K562 (cell line): ENCODE data around the gene RPS4Y1. TPM values are rescaled to one million over a fixed set of nuclear protein-coding genes. Genes with fewer than 3 reads are reported as not detected.

Experiments used
- ATAC-seq: fragments of 200-7000 bp; cut with Tn5 transposase; 3 replicates; pipeline ENCODE4 v1.9.1; 2020; ENCODE audit warnings: moderate library complexity
- BruUV-seq: library from RNA; stranded (reverse); fragments of 400-500 nt; replicated peaks from 2 replicates; lab custom pipeline; 2021; lab: Mats Ljungman, UMichigan
- CTCF ChIA-PET: fragments of 300-600 bp; formaldehyde crosslinking; extraction: SDS; loops from one replicate; lab custom pipeline; 2021; ENCODE audit warnings: low intra/inter-chr PET ratio; lab: Yijun Ruan, JAX
- POLR2A ChIA-PET: fragments of 300-600, 350-650 bp; sonication (Branson Sonifier 250); formaldehyde crosslinking; extraction: SDS; loops from one replicate; lab custom pipeline; 2021; ENCODE audit warnings: antibody characterized with exemption, inconsistent platforms; lab: Yijun Ruan, JAX
- DNase-seq, 4 experiments: peaks; one replicate each; pipeline versions ENCODE4 v3.0.0 to v3.0.0-alpha.2; 2011 to 2018; ENCODE audit warnings: low spot score in 3 of 4, mixed read lengths in 3 of 4; ENCODE audit errors: extremely low read depth in 1 of 4
- FAIRE-seq: peaks from 2 replicates; lab custom pipeline; 2011; peaks lifted over from hg19 to GRCh38; lab: Jason Lieb, UNC
- H2AFZ ChIP-seq: 2 replicates; pipeline ENCODE4 v1.6.0; 2011; ENCODE audit warnings: low read depth, low read length, control low read depth, inconsistent platforms
- H3K27ac ChIP-seq: fragments of 200-600 bp; 3 replicates; pipeline ENCODE4 v1.8.0; 2011; ENCODE audit warnings: low read depth, mild to moderate bottlenecking, control low read depth, inconsistent platforms, low read length, moderate library complexity, mixed read lengths; ENCODE audit errors: extremely low read depth
- H3K27me3 ChIP-seq, 2 experiments: fragments of 300-600 bp in 1 of 2; 2 replicates in 1 of 2; 3 replicates in 1 of 2; pipeline versions ENCODE4 v1.6.0 to v1.8.0; 2011; ENCODE audit warnings: inconsistent platforms in 2 of 2, low read length in 2 of 2, mild to moderate bottlenecking in 1 of 2, mixed read lengths in 1 of 2, moderate library complexity in 1 of 2; ENCODE audit not compliant: control insufficient read depth in 2 of 2, insufficient read depth in 2 of 2
- H3K36me3 ChIP-seq: fragments of 300-600 bp; 3 replicates; pipeline ENCODE4 v1.8.0; 2011; ENCODE audit warnings: mild to moderate bottlenecking, low read length, inconsistent platforms; ENCODE audit not compliant: control insufficient read depth, insufficient read depth
- H3K4me1 ChIP-seq, 2 experiments: fragments of 200-600 bp in 1 of 2; replicated peaks in 1 of 2; 2 replicates in 1 of 2; 3 replicates in 1 of 2; pipeline versions ENCODE4 v1.5.1 to v1.8.0; 2011; ENCODE audit warnings: inconsistent platforms in 2 of 2, low read length in 2 of 2, mild to moderate bottlenecking in 1 of 2, mixed read lengths in 1 of 2, moderate library complexity in 1 of 2; ENCODE audit not compliant: control insufficient read depth in 2 of 2, insufficient read depth in 2 of 2
- H3K4me2 ChIP-seq: 2 replicates; pipeline ENCODE4 v1.6.1; 2011; ENCODE audit warnings: low read length, control low read depth, inconsistent platforms, mixed read lengths; ENCODE audit not compliant: insufficient read depth
- H3K4me3 ChIP-seq: fragments of 200-600 bp; sonication (generic), shearing (Covaris generic); 2 replicates; pipeline ENCODE4 v1.5.1; 2016; ENCODE audit warnings: control low read depth, inconsistent platforms
- H3K79me2 ChIP-seq: fragments of 200-600 bp; 3 replicates; pipeline ENCODE4 v1.8.0; 2011; ENCODE audit warnings: low read length, inconsistent platforms; ENCODE audit not compliant: control insufficient read depth, insufficient read depth
- H3K9ac ChIP-seq, 2 experiments: 2 replicates each; pipeline versions ENCODE4 v1.6.0 to v1.6.1; 2011; ENCODE audit warnings: low read depth in 2 of 2, low read length in 2 of 2, control low read depth in 1 of 2, inconsistent platforms in 1 of 2, mild to moderate bottlenecking in 1 of 2, mixed read lengths in 1 of 2; ENCODE audit not compliant: insufficient read depth in 1 of 2
- H3K9me1 ChIP-seq: one replicate; pipeline ENCODE4 v1.6.0; 2011; ENCODE audit warnings: inconsistent platforms, mild to moderate bottlenecking, low read length, moderate library complexity; ENCODE audit not compliant: control insufficient read depth, insufficient read depth
- H3K9me3 ChIP-seq: replicated peaks from 2 replicates; pipeline ENCODE4 v1.5.1; 2011; ENCODE audit warnings: low read depth, low read length, inconsistent platforms; ENCODE audit not compliant: control insufficient read depth, insufficient read depth
- H4K20me1 ChIP-seq: replicated peaks from 2 replicates; pipeline ENCODE4 v1.6.1; 2011; ENCODE audit warnings: low read length, inconsistent platforms, mixed read lengths; ENCODE audit not compliant: control insufficient read depth, insufficient read depth
- RBFOX2 ChIP-seq: fragments of 200-400 bp; formaldehyde crosslinking; IDR thresholded peaks from 2 replicates; pipeline ENCODE4 v1.6.1; 2017; ENCODE audit warnings: low read depth, mild to moderate bottlenecking, low read length, moderate library complexity
- ZNF274 ChIP-seq: IDR thresholded peaks from 2 replicates; pipeline ENCODE4 v1.6.1; 2011; ENCODE audit warnings: low read depth, mild to moderate bottlenecking, low read length, moderate library complexity, borderline replicate concordance
- in situ Hi-C: fragments of 300-500 bp; cut with MboI; formaldehyde crosslinking; loops from 4 replicates; pipeline ENCODE4 v1.15.0; 2018; ENCODE audit warnings: inconsistent platforms, mixed read lengths
- intact Hi-C: fragments of 100-400 bp; cut with micrococcal nuclease; formaldehyde crosslinking; loops from 2 replicates; pipeline ENCODE4 v1.14.2; 2022
- polyA plus RNA-seq, 8 experiments: library from polyadenylated mRNA; depleted of rRNA in 4 of 8; stranded (reverse) in 5 of 8; unstranded in 3 of 8; fragments of >200 nt; fragmentation: Nextera tagmentation in 2 of 8; fragmentation: Illumina TruSeq in 1 of 8; extraction: Ambion mirVana in 2 of 8; extraction: Trizol in 1 of 8; gene quantifications; 2 replicates each; pipeline versions ENCODE4 v1.2.1 to v1.2.3, GENCODE V29; 2011 to 2014; ENCODE audit warnings: inconsistent platforms in 1 of 8, missing spikeins in 1 of 8
- total RNA-seq, 7 experiments: library from RNA; depleted of rRNA in 6 of 7; stranded (reverse); fragments of >200 nt in 6 of 7; fragmentation: Illumina TruSeq in 2 of 7; extraction: Trizol in 2 of 7; gene quantifications; 2 replicates each; pipeline versions ENCODE4 v1.2.1 to v1.2.3, GENCODE V29; 2011 to 2021; ENCODE audit warnings: low replicate concordance in 1 of 7
- TF ChIP-seq, protein P1 (sequence below): IDR thresholded peaks from 3 replicates; pipeline ENCODE4 v1.6.1; 2011; ENCODE audit warnings: borderline replicate concordance, mild to moderate bottlenecking; ENCODE audit not compliant: insufficient read length, insufficient read depth
- TF ChIP-seq, protein P2 (sequence below): fragments of 450-650 bp; IDR thresholded peaks from 2 replicates; pipeline ENCODE4 v1.6.1; 2017; ENCODE audit warnings: antibody characterized with exemption, mild to moderate bottlenecking

RPS4Y1 gene
- total and polyA plus RNA-seq, 9 of the 15 experiments (the other 6 are each of a cell fraction or from before 2014, with no cell fraction given): 0.40 TPM; not detected in 8

DNA sequence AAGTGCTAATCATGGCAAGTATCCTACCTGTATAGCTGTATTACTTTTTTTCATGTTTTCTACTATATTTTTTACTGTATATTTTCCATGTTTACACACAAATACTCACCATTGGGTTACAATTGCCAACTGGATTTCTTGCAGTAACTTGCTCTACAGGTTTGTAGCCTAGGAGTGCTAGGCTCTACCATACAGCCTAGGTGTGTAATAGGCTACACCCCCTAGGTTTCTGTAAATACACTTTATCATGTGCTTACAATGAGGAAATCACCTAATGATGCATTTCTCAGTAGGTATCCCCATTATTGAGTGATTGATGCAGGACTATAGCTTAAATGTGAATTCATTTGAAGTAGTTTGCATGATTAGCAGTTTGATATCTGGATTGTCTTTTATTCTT, 43.4 kb upstream of the RPS4Y1 start:
- CTCF ChIA-PET: no interaction called here
- H2AFZ ChIP-seq: no peak overlapping the region
- ATAC-seq (no peak), DNase-seq (no peak)
- in situ Hi-C loops: no loop called here
- H3K27ac ChIP-seq: no peak overlapping the region
- no peaks in the 10 kb centered on the region for H3K9me3 ChIP-seq
- TF ChIP-seq RBFOX2 (no peak), ZNF274 (no peak)
- TF ChIP-seq, protein P1, sequence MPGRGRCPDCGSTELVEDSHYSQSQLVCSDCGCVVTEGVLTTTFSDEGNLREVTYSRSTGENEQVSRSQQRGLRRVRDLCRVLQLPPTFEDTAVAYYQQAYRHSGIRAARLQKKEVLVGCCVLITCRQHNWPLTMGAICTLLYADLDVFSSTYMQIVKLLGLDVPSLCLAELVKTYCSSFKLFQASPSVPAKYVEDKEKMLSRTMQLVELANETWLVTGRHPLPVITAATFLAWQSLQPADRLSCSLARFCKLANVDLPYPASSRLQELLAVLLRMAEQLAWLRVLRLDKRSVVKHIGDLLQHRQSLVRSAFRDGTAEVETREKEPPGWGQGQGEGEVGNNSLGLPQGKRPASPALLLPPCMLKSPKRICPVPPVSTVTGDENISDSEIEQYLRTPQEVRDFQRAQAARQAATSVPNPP: no peak
- TF ChIP-seq, protein P2, sequence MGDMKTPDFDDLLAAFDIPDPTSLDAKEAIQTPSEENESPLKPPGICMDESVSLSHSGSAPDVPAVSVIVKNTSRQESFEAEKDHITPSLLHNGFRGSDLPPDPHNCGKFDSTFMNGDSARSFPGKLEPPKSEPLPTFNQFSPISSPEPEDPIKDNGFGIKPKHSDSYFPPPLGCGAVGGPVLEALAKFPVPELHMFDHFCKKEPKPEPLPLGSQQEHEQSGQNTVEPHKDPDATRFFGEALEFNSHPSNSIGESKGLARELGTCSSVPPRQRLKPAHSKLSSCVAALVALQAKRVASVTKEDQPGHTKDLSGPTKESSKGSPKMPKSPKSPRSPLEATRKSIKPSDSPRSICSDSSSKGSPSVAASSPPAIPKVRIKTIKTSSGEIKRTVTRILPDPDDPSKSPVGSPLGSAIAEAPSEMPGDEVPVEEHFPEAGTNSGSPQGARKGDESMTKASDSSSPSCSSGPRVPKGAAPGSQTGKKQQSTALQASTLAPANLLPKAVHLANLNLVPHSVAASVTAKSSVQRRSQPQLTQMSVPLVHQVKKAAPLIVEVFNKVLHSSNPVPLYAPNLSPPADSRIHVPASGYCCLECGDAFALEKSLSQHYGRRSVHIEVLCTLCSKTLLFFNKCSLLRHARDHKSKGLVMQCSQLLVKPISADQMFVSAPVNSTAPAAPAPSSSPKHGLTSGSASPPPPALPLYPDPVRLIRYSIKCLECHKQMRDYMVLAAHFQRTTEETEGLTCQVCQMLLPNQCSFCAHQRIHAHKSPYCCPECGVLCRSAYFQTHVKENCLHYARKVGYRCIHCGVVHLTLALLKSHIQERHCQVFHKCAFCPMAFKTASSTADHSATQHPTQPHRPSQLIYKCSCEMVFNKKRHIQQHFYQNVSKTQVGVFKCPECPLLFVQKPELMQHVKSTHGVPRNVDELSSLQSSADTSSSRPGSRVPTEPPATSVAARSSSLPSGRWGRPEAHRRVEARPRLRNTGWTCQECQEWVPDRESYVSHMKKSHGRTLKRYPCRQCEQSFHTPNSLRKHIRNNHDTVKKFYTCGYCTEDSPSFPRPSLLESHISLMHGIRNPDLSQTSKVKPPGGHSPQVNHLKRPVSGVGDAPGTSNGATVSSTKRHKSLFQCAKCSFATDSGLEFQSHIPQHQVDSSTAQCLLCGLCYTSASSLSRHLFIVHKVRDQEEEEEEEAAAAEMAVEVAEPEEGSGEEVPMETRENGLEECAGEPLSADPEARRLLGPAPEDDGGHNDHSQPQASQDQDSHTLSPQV: no peak
- TF ChIP-seq, all 486 proteins: peak for 0
- POLR2A ChIA-PET: no interaction called here
- Histone ChIP-seq H3K4me2 (no peak overlapping the region), H3K79me2 (no peaks in the 10 kb centered on the region), H3K27me3 (no peaks in the 10 kb centered on the region), H3K36me3 (no peaks in the 10 kb centered on the region), H3K9ac (no peak overlapping the region), H3K9me1 (no peaks in the 10 kb centered on the region), H3K4me3 (no peak overlapping the region), H3K4me1 (no peaks in the 10 kb centered on the region), H4K20me1 (no peaks in the 10 kb centered on the region)
- no TSS peak for BruUV-seq
- no peak for FAIRE-seq
- intact Hi-C loops: no loop called here
